ENCODE data around the gene ZNF148. TPM values are rescaled to one million over a fixed set of nuclear protein-coding genes. Genes with fewer than 3 reads are reported as not detected.

ZNF148 gene
- total and polyA plus RNA-seq, 8 donors, result 2.1 to 31.2 (median 17.1) TPM

- no peak for TF ChIP-seq CTCF (IDR thresholded peaks at IDR 0.05)
- no peak overlapping the region for H3K27ac ChIP-seq
- FAIRE-seq, result no peak
- H3K27me3 ChIP-seq, result no peaks in the 10 kb centered on the region
- 96 to 98% methylated on average over 2 of the region's 2 CpGs for WGBS, 2 donors
- no peaks in the 10 kb centered on the region for H3K36me3 ChIP-seq
- no peak for DNase-seq
- H3K4me1 ChIP-seq, result peaks cover 0 to 14% (median 6%) of the 10 kb centered on the region in 3 donors
- no peaks in the 10 kb centered on the region for H3K9me3 ChIP-seq
- no peak overlapping the region for H3K4me3 ChIP-seq
- intact Hi-C loops (cut with DNase I), result no loop called here
- ATAC-seq, result no peak
Observed at GRCh38 chr3:125340121-125340520, 35.0 kb downstream of the ZNF148 start.

DNA sequence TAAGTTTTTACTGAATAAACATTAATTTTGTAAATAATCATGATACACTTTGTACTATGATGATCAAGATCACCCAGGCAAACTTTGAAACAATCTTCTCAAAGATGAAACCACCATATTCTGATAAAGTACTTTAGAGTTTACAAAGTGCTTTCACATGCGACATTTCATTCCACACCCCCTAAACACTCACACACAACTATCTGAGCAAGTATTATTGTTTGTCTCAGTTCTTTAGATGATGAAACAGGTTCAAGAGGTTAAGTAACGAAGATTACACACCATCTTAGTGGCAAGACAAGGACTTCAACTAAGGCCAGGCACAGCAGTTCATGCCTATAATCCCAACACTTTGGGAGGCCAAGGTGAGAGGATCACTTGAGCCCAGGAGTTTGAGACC is 37.6 kb downstream of the ZNF148 start:
- no peak overlapping the region for H3K27ac ChIP-seq
- no peak for TF ChIP-seq CTCF (IDR thresholded peaks at IDR 0.05)
- DNase-seq (no peak), ATAC-seq (no peak), FAIRE-seq (no peak)
- no peaks in the 10 kb centered on the region for H3K36me3 ChIP-seq
- 82 to 90% methylated on average over 2 of the region's 2 CpGs for WGBS, 2 donors
- H3K4me1 ChIP-seq, result peaks cover 0 to 26% (median 12%) of the 10 kb centered on the region in 3 donors
- no peak overlapping the region for H3K4me3 ChIP-seq
- no peaks in the 10 kb centered on the region for H3K9me3 ChIP-seq
- H3K27me3 ChIP-seq, result no peaks in the 10 kb centered on the region
- intact Hi-C loops (cut with DNase I), result no loop called here

GRCh38 chr3:125334675-125335560 is 40.2 kb downstream of the ZNF148 start:
- DNase-seq (no peak), FAIRE-seq (no peak), ATAC-seq (peak in 1 of 4 donors; percentile 18)
- Histone ChIP-seq H3K9me3 (no peaks in the 10 kb centered on the region), H3K27ac (no peak overlapping the region), H3K36me3 (no peaks in the 10 kb centered on the region), H3K4me3 (no peak overlapping the region), H3K4me1 (peaks cover 0 to 38% (median 23%) of the 10 kb centered on the region in 3 donors), H3K27me3 (no peaks in the 10 kb centered on the region)
- TF ChIP-seq CTCF (IDR thresholded peaks at IDR 0.05), result no peak
- intact Hi-C loops (cut with DNase I), result no loop called here
- 74 to 77% methylated on average over 5 of the region's 5 CpGs for WGBS, 2 donors

GRCh38 chr3:125332504-125332903 is 42.6 kb downstream of the ZNF148 start:
- intact Hi-C loops (cut with DNase I), result no loop called here
- no peak for DNase-seq
- H3K27ac ChIP-seq, result no peak overlapping the region
- H3K27me3 ChIP-seq, result no peaks in the 10 kb centered on the region
- peak in 1 of 4 donors; percentile 37 for ATAC-seq
- peaks cover 0 to 3% (median 0%) of the 10 kb centered on the region in 3 donors for H3K36me3 ChIP-seq
- no peak overlapping the region for H3K4me3 ChIP-seq
- H3K4me1 ChIP-seq, result peaks cover 0 to 38% (median 23%) of the 10 kb centered on the region in 3 donors
- WGBS, 2 donors, result 46 to 48% methylated on average over 2 of the region's 2 CpGs
- TF ChIP-seq CTCF (IDR thresholded peaks at IDR 0.05), result no peak
- FAIRE-seq, result no peak
- H3K9me3 ChIP-seq, result no peaks in the 10 kb centered on the region

GRCh38 chr3:125331243-125331642 is 43.9 kb downstream of the ZNF148 start:
- no peak overlapping the region for H3K27ac ChIP-seq
- H3K4me1 ChIP-seq, result peaks cover 0 to 35% (median 23%) of the 10 kb centered on the region in 3 donors
- ATAC-seq (no peak), FAIRE-seq (peak; percentile 49), DNase-seq (no peak)
- H3K27me3 ChIP-seq, result no peaks in the 10 kb centered on the region
- H3K36me3 ChIP-seq, result peaks cover 0 to 3% (median 0%) of the 10 kb centered on the region in 3 donors
- intact Hi-C loops (cut with DNase I), result no loop called here
- no peak for TF ChIP-seq CTCF (IDR thresholded peaks at IDR 0.05)
- no peaks in the 10 kb centered on the region for H3K9me3 ChIP-seq
- no peak overlapping the region for H3K4me3 ChIP-seq

All from pancreas (tissue), 10 donors.